IMR-90 (cell line): Measurements from ENCODE around the gene STK17A. TPM values are rescaled to one million over a fixed set of nuclear protein-coding genes. Genes with fewer than 3 reads are reported as not detected.

Source experiments
- ATAC-seq: fragments of 200-7000 bp; cut with Tn5 transposase; 2 replicates; pipeline ENCODE4 v1.9.1; 2020; ENCODE audit warnings: low read depth, mild to moderate bottlenecking, moderate library complexity
- BruUV-seq: library from RNA; stranded (reverse); fragments of 400-500 nt; replicated peaks from 2 replicates; lab custom pipeline; 2021; lab: Mats Ljungman, UMichigan
- CTCF ChIA-PET: fragments of 300-600 bp; formaldehyde crosslinking; extraction: SDS; loops from one replicate; lab custom pipeline; 2021; ENCODE audit warnings: antibody characterized with exemption; lab: Yijun Ruan, JAX
- POLR2A ChIA-PET: fragments of 300-600 bp; sonication (Branson Sonifier 250); formaldehyde crosslinking; loops from one replicate; lab custom pipeline; 2022; ENCODE audit warnings: antibody characterized with exemption; ENCODE audit not compliant: unreplicated experiment; lab: Charles Lee
- DNase-seq: peaks from one replicate; pipeline ENCODE4 v3.0.0; 2013
- H2AFZ ChIP-seq: replicated peaks from 2 replicates; pipeline ENCODE3; 2013; ENCODE audit warnings: low read length, mild to moderate bottlenecking; ENCODE audit not compliant: poor library complexity
- H2AK5ac ChIP-seq: 2 replicates; pipeline ENCODE4 v1.6.1; 2013; ENCODE audit warnings: low read depth, low read length, inconsistent platforms
- H2AK9ac ChIP-seq: replicated peaks from 2 replicates; pipeline ENCODE3; 2013; ENCODE audit warnings: mild to moderate bottlenecking, low read depth, low read length, moderate library complexity; ENCODE audit not compliant: poor library complexity
- H2BK120ac ChIP-seq: 2 replicates; pipeline ENCODE4 v1.6.1; 2013; ENCODE audit warnings: low read depth, low read length, inconsistent platforms
- H2BK15ac ChIP-seq: 3 replicates; pipeline ENCODE4 v1.6.1; 2013; ENCODE audit warnings: low read depth, low read length, inconsistent platforms
- H2BK20ac ChIP-seq: 2 replicates; pipeline ENCODE4 v1.6.1; 2013; ENCODE audit warnings: low read depth, mild to moderate bottlenecking, inconsistent platforms, low read length, moderate library complexity
- H2BK5ac ChIP-seq: 2 replicates; pipeline ENCODE4 v1.6.1; 2013; ENCODE audit warnings: mild to moderate bottlenecking, low read depth, low read length, inconsistent platforms; ENCODE audit not compliant: poor library complexity, severe bottlenecking
- H3K14ac ChIP-seq: replicated peaks from 2 replicates; pipeline ENCODE4 v1.6.1; 2013; ENCODE audit warnings: low read depth, low read length, inconsistent platforms
- H3K18ac ChIP-seq: 2 replicates; pipeline ENCODE4 v1.6.1; 2013; ENCODE audit warnings: low read depth, low read length, control low read depth
- H3K23ac ChIP-seq: 2 replicates; pipeline ENCODE4 v1.6.1; 2013; ENCODE audit warnings: low read depth, low read length, inconsistent platforms
- H3K27ac ChIP-seq: 2 replicates; pipeline ENCODE4 v1.5.1; 2013; ENCODE audit warnings: mild to moderate bottlenecking, control low read depth, low read length; ENCODE audit not compliant: insufficient read depth
- H3K27me3 ChIP-seq: 2 replicates; pipeline ENCODE4 v1.6.1; 2013; ENCODE audit warnings: low read length; ENCODE audit not compliant: control insufficient read depth, insufficient read depth
- H3K36me3 ChIP-seq: 2 replicates; pipeline ENCODE4 v1.6.1; 2013; ENCODE audit warnings: low read length, mixed read lengths; ENCODE audit not compliant: control insufficient read depth, insufficient read depth
- H3K4ac ChIP-seq: 2 replicates; pipeline ENCODE4 v1.6.1; 2013; ENCODE audit warnings: low read depth, low read length, inconsistent platforms
- H3K4me1 ChIP-seq: 2 replicates; pipeline ENCODE4 v1.6.1; 2013; ENCODE audit warnings: low read length, mixed read lengths; ENCODE audit not compliant: control insufficient read depth, insufficient read depth
- H3K4me2 ChIP-seq: 2 replicates; pipeline ENCODE4 v1.6.1; 2013; ENCODE audit warnings: low read depth, mild to moderate bottlenecking, control low read depth, low read length, moderate library complexity
- H3K4me3 ChIP-seq: 2 replicates; pipeline ENCODE4 v1.5.1; 2013; ENCODE audit warnings: low read depth, mild to moderate bottlenecking, control low read depth, low read length, moderate library complexity; ENCODE audit not compliant: insufficient read depth
- H3K56ac ChIP-seq: 2 replicates; pipeline ENCODE4 v1.6.1; 2013; ENCODE audit warnings: low read length, inconsistent platforms; ENCODE audit not compliant: insufficient read depth; ENCODE audit errors: extremely low read depth
- H3K79me1 ChIP-seq, 2 experiments: 2 replicates each; pipeline ENCODE4 v1.6.1; 2013; ENCODE audit warnings: low read length in 2 of 2, inconsistent platforms in 1 of 2, low read depth in 1 of 2
- H3K9ac ChIP-seq: 2 replicates; pipeline ENCODE4 v1.6.1; 2013; ENCODE audit warnings: low read depth, low read length, control low read depth
- H3K9me1 ChIP-seq: 2 replicates; pipeline ENCODE4 v1.6.1; 2013; ENCODE audit warnings: low read length, inconsistent platforms; ENCODE audit not compliant: insufficient read depth
- H3K9me3 ChIP-seq: 2 replicates; pipeline ENCODE4 v1.6.1; 2013; ENCODE audit warnings: low read length; ENCODE audit not compliant: control insufficient read depth, insufficient read depth
- H4K20me1 ChIP-seq: 2 replicates; pipeline ENCODE4 v1.6.1; 2013; ENCODE audit warnings: low read length, inconsistent platforms; ENCODE audit not compliant: insufficient read depth
- H4K5ac ChIP-seq: 2 replicates; pipeline ENCODE4 v1.6.1; 2013; ENCODE audit warnings: mild to moderate bottlenecking, low read depth, low read length, control low read depth
- H4K8ac ChIP-seq, 2 experiments: 2 replicates each; pipeline ENCODE4 v1.6.1; 2013; ENCODE audit warnings: low read depth in 2 of 2, low read length in 2 of 2, control low read depth in 1 of 2, inconsistent platforms in 1 of 2
- H4K91ac ChIP-seq: 2 replicates; pipeline ENCODE4 v1.6.1; 2013; ENCODE audit warnings: low read depth, low read length, inconsistent platforms; ENCODE audit not compliant: insufficient read depth
- BHLHE40 ChIP-seq: fragments of 150-350 bp; IDR thresholded peaks from 2 replicates; pipeline ENCODE4 v1.6.1; 2016; ENCODE audit warnings: mild to moderate bottlenecking, low read depth, low read length
- CEBPB ChIP-seq: IDR thresholded peaks from 2 replicates; pipeline ENCODE4 v1.6.1; 2012; ENCODE audit warnings: low read depth, low read length, improper control_type of control experiment
- CHD1 ChIP-seq: IDR thresholded peaks from 2 replicates; pipeline ENCODE4 v1.6.1; 2012; ENCODE audit warnings: low read depth, low read length, improper control_type of control experiment
- CTCF ChIP-seq: conservative IDR thresholded peaks from 2 replicates; pipeline ENCODE4 v1.5.1; 2012; ENCODE audit warnings: mild to moderate bottlenecking, low read depth, low read length, improper control_type of control experiment
- ELK1 ChIP-seq: fragments of 150-350 bp; IDR thresholded peaks from 2 replicates; pipeline ENCODE4 v1.6.1; 2016; ENCODE audit warnings: low read depth, mild to moderate bottlenecking, low read length, moderate library complexity, borderline replicate concordance
- FOS ChIP-seq: fragments of 150-350 bp; IDR thresholded peaks from 2 replicates; pipeline ENCODE4 v1.6.1; 2016; ENCODE audit warnings: low read depth, low read length
- MAFK ChIP-seq: IDR thresholded peaks from 2 replicates; pipeline ENCODE4 v1.6.1; 2012; ENCODE audit warnings: low read depth, low read length, improper control_type of control experiment
- MAZ ChIP-seq: IDR thresholded peaks from 2 replicates; pipeline ENCODE4 v1.6.1; 2012; ENCODE audit warnings: low read depth, mild to moderate bottlenecking, low read length, improper control_type of control experiment, moderate library complexity, borderline replicate concordance
- MXI1 ChIP-seq: IDR thresholded peaks from 2 replicates; pipeline ENCODE4 v1.6.1; 2012; ENCODE audit warnings: low read depth, mild to moderate bottlenecking, low read length, moderate library complexity, borderline replicate concordance
- NFE2L2 ChIP-seq: fragments of 150-350 bp; IDR thresholded peaks from 2 replicates; pipeline ENCODE4 v1.6.1; 2016; ENCODE audit warnings: low read depth, mild to moderate bottlenecking, low read length
- POLR2A ChIP-seq: IDR thresholded peaks from 2 replicates; pipeline ENCODE4 v1.6.1; 2012; ENCODE audit warnings: mild to moderate bottlenecking, low read depth, low read length
- RAD21 ChIP-seq: IDR thresholded peaks from 2 replicates; pipeline ENCODE4 v1.6.1; 2012; ENCODE audit warnings: low read length, improper control_type of control experiment
- RCOR1 ChIP-seq: IDR thresholded peaks from 2 replicates; pipeline ENCODE4 v1.6.1; 2012; ENCODE audit warnings: mild to moderate bottlenecking, low read length, improper control_type of control experiment; ENCODE audit not compliant: insufficient replicate concordance
- RFX5 ChIP-seq: IDR thresholded peaks from 2 replicates; pipeline ENCODE4 v1.8.0; 2012; ENCODE audit warnings: low read depth, mild to moderate bottlenecking, low read length, moderate library complexity
- SMC3 ChIP-seq: fragments of 150-350 bp; IDR thresholded peaks from 2 replicates; pipeline ENCODE4 v1.6.1; 2016; ENCODE audit warnings: low read depth, mild to moderate bottlenecking, antibody characterized with exemption, low read length, moderate library complexity
- USF2 ChIP-seq: fragments of 150-350 bp; IDR thresholded peaks from 2 replicates; pipeline ENCODE4 v1.6.1; 2017; ENCODE audit warnings: mild to moderate bottlenecking, antibody characterized with exemption, low read length, low read depth
- WGBS, 2 experiments: methylation state at CpG; one replicate each; pipeline versions ENCODE4 v1.1.5 to v1.1.7; 2013; ENCODE audit warnings: missing lambda C conversion rate in 2 of 2; ENCODE audit not compliant: insufficient read length in 1 of 2; ENCODE audit errors: extremely low coverage in 2 of 2; 5-methylcytosine and 5-hydroxymethylcytosine counted together
- dilution Hi-C: fragments of 300-500 bp; cut with HindIII; formaldehyde crosslinking; loops from one replicate; pipeline ENCODE4 v1.14.3; 2018; ENCODE audit warnings: low sequenced_read_pairs; ENCODE audit not compliant: unreplicated experiment
- in situ Hi-C: fragments of 300-500 bp; cut with MboI; formaldehyde crosslinking; loops from 3 replicates; pipeline ENCODE4 v1.14.3; 2019; ENCODE audit warnings: low sequenced_read_pairs, inconsistent platforms, mixed read lengths
- intact Hi-C: fragments of 100-400 bp; cut with micrococcal nuclease; formaldehyde crosslinking; loops from 2 replicates; pipeline ENCODE4 v1.10.0; 2022
- polyA plus RNA-seq, 3 experiments: library from polyadenylated mRNA; depleted of rRNA; stranded (reverse); fragments of >200 nt; gene quantifications; 2 replicates each; pipeline ENCODE4 v1.2.3, GENCODE V29; 2012; ENCODE audit warnings: low replicate concordance in 1 of 3
- total RNA-seq: library from RNA; depleted of rRNA; stranded (reverse); fragments of >200 nt; gene quantifications from 2 replicates; pipeline ENCODE4 v1.2.3, GENCODE V29; 2012

STK17A gene
- total and polyA plus RNA-seq, 2 of the 4 experiments (the other 2 are of a cell fraction), result 40.5 to 50.5 TPM

GRCh38 chr7:43589728-43590127 is 6.8 kb downstream of the STK17A start:
- Histone ChIP-seq H4K91ac (no peak overlapping the region), H3K14ac (no peak overlapping the region), H3K9ac (no peak overlapping the region), H3K27me3 (no peaks in the 10 kb centered on the region), H3K79me1 (peaks cover 0 to 43% of the 10 kb centered on the region in 2 experiments; a peak in 2 of 4 replicates), H3K4me2 (no peak overlapping the region), H3K56ac (no peak overlapping the region), H2AFZ (no peak overlapping the region), H2BK15ac (no peak overlapping the region), H3K9me3 (no peaks in the 10 kb centered on the region), H3K23ac (no peak overlapping the region), H3K9me1 (peaks cover 20% of the 10 kb centered on the region), H3K36me3 (no peaks in the 10 kb centered on the region), H3K4me3 (no peak overlapping the region), H3K4ac (no peak overlapping the region), H2BK5ac (no peak overlapping the region), H4K20me1 (peaks cover 90% of the 10 kb centered on the region), H3K4me1 (peaks cover 10% of the 10 kb centered on the region), H3K18ac (no peak overlapping the region), H4K5ac (no peak overlapping the region), H2AK5ac (no peak overlapping the region), H2AK9ac (no peak overlapping the region), H2BK20ac (no peak overlapping the region), H2BK120ac (no peak overlapping the region), H3K27ac (no peak overlapping the region), H4K8ac (no peak overlapping the region)
- intact Hi-C loops (loop anchor here (10.0 kb wide), 1 partner anchor 655 kb away; the partner anchor contains the start of genes MRPL32 and PSMA2), dilution Hi-C loops (no loop called here), in situ Hi-C loops (no loop called here)
- ChIA-PET POLR2A (no interaction called here), CTCF (no interaction called here)
- no TSS peak for BruUV-seq
- no peak for TF ChIP-seq FOS
- no peak for TF ChIP-seq BHLHE40
- TF ChIP-seq RFX5, result no peak
- no peak for TF ChIP-seq CHD1
- TF ChIP-seq CEBPB, result no peak
- TF ChIP-seq POLR2A, result no peak
- no peak for TF ChIP-seq SMC3
- TF ChIP-seq MAFK, result no peak
- TF ChIP-seq MXI1, result no peak
- TF ChIP-seq MAZ, result no peak
- no peak for TF ChIP-seq USF2
- no peak for TF ChIP-seq RCOR1
- TF ChIP-seq RAD21, result no peak
- TF ChIP-seq CTCF, result no peak
- TF ChIP-seq ELK1, result no peak
- no peak for TF ChIP-seq NFE2L2
- no CpG with 5 or more reads among the region's 3 CpGs for WGBS, 2 experiments
- no peak for ATAC-seq
- DNase-seq, result no peak
